HG02798 (cell line): Measurements from ENCODE around the gene DNAJC4.

Source experiments
- ATAC-seq: cut with Tn5 transposase; IDR thresholded peaks from one replicate; pipeline ENCODE4 v1.9.1; 2021; ENCODE audit warnings: mild to moderate bottlenecking; ENCODE audit not compliant: unreplicated experiment, poor library complexity

The DNAJC4 gene

DNA sequence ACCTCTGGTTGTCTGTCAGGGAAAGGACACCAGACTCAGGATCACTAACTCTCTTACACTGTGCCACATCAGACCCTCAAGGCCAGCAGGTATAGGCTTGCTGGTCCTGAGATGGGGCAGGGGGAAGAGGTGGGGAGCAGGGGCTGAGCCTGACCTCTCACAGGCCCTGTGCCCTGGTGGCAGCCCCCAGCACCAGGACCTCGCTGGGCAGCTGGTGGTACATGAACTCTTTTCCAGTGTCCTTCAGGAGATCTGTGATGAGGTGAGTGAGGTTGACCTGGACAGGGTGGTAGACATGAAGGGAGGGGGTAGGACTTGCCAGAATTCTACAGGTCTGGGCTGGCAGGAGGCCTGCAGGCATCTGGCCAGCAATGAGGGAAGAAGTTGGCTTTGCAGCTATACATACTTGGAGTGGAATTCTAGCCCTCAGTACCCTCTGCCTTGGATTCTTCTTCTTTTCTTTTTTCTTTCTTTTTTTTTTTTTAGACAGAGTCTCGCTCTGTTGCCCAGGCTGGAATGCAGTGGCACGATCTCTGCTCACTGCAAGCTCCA is 2.9 kb upstream of the DNAJC4 start:
- ATAC-seq = no peak

DNA sequence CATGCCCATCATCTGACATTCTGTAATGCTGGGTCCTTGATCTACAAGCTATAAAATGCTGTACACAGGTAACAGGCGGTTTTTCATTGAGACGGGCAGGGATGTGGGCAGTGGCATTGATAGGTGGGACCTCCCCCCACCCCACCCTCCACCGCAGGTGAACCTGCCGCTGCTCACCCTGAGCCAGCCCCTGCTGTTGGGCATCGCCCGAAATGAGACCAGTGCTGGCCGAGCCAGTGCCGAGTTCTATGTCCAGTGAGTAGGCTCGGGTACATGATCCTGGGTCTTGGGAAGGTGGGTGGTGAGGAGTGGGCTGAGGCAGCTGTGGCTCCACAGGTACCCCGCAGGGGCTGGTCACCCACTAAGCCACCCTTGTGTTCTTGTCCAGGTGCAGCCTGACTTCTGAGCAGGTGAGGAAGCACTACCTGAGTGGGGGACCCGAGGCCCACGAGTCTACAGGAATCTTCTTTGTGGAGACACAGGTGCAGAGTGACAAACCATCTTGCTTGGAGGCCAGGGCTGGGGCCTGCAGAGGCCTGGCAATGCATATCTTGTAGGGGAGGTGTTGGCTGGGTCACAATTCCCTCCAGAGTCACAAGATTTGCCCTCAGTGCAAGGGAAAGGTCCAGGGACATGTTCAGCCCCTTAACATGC is 1.1 kb upstream of the DNAJC4 start:
- ATAC-seq = no peak

DNA sequence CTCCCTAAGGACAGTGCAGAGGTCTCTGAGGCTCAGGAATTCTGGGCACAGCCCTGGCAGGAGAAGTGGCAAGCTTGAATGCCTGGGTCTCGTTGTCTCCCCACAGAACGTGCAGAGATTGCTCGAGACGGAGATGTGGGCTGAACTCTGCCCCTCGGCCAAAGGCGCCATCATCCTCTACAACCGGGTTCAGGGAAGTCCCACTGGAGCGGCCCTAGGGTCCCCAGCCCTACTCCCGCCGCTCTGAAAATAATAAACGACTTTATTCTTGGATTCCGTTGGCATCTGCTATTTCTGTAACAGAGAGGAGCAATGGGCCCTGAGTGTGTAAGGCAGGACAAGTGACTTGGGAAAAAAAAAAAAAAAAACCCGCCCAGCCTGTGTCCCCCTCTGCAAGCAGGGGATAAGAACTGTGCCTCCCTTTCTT is 591 bp upstream of the DNAJC4 start:
- no peak for ATAC-seq

- no peak for ATAC-seq
These were observed 627 bp downstream of the DNAJC4 start for GRCh38 chr11:64230985-64231365.

DNA sequence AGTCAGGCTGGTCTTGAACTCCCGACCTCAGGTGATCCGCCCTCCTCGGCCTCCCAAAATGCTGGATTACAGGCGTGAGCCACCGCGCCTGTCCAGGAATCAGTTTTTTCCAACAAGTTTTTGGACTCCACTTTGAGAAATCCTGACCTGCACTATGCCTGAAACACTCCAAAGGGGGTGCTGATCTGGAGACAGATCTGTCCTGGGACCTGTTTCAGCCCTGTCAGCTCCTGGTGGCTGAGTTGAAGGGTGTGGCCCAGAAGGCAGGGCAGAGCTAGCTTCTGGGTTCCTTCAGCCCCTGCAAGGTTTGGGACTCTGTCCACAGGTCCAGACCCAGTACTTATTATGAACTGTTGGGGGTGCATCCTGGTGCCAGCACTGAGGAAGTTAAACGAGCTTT is 1.2 kb downstream of the DNAJC4 start:
- no peak for ATAC-seq

GRCh38 chr11:64232182-64232966 is 2.0 kb downstream of the DNAJC4 start:
- no peak for ATAC-seq

DNA sequence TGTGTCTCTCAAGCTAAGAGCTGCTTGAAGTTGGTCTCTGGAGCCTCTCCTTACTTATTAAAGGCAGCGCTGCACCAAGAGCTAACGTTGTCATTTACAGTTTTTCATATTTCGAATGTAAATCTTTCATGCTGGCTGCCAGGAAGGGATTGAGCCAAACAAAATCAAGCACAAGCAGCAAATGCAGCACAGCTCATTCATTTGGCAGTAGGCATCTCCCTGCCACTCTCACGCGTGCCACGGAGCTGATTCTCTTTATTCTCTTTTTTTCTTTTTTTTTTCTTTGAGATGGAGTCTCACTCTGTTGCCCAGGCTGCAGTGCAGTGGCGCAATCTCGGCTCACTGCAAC is 2.6 kb downstream of the DNAJC4 start:
- no peak for ATAC-seq

DNA sequence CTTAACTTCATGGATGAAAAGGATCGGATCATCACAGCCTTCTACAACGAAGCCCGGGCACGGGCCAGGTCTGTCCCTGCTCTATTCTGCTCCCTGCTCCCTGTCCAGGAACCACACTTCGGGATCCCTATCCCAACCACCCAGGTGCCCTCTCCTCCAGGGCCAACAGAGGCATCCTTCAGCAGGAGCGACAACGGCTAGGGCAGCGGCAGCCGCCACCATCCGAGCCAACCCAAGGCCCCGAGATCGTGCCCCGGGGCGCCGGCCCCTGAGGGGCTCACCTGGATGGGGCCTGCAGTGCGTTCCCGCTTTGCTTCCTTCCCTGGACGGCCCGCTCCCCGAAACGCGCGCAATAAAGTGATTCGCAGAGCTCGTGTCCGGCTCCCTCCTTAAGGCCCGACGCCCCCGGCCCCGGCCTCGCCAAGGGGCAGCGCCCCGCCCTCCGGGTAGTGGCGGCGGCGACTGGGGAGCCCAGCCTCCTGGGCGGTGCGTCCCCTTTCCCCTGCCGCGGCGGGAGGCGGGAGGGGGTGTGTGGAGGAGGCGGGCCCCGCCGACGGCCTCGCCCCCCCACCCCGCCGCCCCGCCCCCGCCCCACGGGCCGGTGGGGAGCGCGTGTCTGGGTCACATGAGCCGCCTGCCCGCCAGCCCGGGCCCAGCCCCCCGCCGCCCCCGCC is 3.7 kb downstream of the DNAJC4 start, which contains the start of gene VEGFB:
TSS of gene VEGFB (plus strand) at position 672 of the 674 bp plus-strand sequence. CDS start 250 bp downstream, outside the sequence.
- peak; percentile 55 for ATAC-seq

- peak; percentile 30 for ATAC-seq
These were observed 4.5 kb downstream of the DNAJC4 start for GRCh38 chr11:64234647-64235379.

DNA sequence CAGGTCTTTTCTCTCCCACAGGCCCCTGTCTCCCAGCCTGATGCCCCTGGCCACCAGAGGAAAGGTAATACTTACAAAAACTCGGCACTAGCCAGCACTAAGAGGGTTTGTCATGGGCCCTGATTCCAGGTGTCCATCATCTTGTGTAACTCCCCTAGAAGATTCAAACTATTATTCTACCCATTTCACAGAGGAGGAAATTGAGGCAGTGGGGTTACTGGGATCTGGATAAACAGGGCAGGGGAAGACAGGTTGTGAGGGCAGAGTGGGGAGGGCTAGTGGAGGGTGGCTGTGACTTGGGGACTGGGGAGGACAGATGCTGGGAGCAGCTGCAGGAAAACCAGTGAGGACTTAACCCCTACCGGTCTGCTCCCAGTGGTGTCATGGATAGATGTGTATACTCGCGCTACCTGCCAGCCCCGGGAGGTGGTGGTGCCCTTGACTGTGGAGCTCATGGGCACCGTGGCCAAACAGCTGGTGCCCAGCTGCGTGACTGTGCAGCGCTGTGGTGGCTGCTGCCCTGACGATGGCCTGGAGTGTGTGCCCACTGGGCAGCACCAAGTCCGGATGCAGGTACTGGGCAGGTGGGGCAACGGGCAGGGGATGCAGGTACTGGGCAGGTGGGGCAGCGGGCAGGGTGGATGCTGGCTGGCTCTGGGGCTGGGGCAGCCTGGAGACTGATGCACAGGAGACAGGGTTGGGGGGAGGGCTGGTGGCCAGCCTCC is 5.3 kb downstream of the DNAJC4 start:
- ATAC-seq = no peak

DNA sequence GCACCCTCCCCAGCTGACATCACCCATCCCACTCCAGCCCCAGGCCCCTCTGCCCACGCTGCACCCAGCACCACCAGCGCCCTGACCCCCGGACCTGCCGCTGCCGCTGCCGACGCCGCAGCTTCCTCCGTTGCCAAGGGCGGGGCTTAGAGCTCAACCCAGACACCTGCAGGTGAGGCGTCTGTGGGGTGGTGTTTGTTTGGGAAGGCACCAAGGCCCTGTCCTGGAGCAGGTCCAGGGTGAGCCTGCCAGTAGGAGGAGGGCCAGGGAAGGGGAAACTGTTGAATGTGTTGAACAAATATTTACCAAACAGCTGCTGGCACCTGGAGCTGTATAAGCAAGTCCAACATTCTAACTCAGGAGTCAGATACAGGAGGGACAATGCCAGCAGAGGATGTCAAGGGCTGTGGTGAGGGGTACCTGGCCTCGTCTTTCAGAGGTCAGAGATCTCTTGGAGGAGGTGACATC is 7.2 kb downstream of the DNAJC4 start:
- no peak for ATAC-seq

- ATAC-seq = no peak
These were observed 7.7 kb downstream of the DNAJC4 start for GRCh38 chr11:64238076-64238475.

- no peak for ATAC-seq
These were observed 8.7 kb downstream of the DNAJC4 start for GRCh38 chr11:64238999-64239398.

GRCh38 chr11:64239662-64240434 is 9.5 kb downstream of the DNAJC4 start:
- ATAC-seq = no peak

DNA sequence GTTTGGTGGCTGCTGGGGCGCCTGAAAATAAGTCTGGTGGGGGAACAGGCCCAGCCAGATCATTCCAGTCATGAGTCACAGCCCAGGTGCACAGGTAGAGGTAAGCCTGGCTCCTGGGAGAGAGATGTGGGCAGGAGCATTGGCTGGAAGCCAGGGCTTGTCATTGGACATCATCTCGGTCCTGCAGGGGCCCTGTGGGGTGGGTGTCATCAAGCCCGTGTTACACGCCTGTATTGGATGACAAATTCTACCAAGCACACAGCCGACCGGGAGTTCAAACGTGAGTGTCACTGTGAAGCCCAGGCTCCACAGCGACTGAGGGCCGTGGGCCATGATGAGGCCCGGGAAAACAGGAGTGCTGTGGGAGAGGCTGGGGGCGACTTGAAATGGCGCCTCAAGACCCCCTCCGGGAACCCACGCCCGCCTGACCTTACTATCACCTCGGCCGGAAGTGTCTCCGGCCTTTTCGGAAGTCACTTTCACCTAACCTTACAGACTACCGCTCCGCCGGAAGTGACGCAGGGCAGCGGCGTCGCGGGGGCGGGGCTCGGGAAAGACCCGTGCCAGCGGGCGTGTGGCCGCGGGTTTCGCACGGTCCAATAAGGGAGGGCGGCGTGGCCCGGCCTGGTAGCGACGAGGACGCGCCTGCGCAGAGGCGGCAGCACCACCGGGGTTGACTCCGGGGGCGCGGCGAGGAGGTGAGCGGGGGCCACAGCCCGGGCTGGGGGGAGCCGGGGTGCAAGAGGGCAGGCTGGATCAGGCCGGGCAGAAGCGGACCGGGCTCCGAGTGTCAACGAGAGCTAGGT is 10.3 kb downstream of the DNAJC4 start, which contains the start of gene FKBP2:
TSS of gene FKBP2 (plus strand) at position 661 of the 806 bp plus-strand sequence. CDS start 1,293 bp downstream, outside the sequence.
- peak; percentile 65 for ATAC-seq

- peak; percentile 79 for ATAC-seq
These were observed 10.8 kb downstream of the DNAJC4 start for GRCh38 chr11:64241241-64241490.

DNA sequence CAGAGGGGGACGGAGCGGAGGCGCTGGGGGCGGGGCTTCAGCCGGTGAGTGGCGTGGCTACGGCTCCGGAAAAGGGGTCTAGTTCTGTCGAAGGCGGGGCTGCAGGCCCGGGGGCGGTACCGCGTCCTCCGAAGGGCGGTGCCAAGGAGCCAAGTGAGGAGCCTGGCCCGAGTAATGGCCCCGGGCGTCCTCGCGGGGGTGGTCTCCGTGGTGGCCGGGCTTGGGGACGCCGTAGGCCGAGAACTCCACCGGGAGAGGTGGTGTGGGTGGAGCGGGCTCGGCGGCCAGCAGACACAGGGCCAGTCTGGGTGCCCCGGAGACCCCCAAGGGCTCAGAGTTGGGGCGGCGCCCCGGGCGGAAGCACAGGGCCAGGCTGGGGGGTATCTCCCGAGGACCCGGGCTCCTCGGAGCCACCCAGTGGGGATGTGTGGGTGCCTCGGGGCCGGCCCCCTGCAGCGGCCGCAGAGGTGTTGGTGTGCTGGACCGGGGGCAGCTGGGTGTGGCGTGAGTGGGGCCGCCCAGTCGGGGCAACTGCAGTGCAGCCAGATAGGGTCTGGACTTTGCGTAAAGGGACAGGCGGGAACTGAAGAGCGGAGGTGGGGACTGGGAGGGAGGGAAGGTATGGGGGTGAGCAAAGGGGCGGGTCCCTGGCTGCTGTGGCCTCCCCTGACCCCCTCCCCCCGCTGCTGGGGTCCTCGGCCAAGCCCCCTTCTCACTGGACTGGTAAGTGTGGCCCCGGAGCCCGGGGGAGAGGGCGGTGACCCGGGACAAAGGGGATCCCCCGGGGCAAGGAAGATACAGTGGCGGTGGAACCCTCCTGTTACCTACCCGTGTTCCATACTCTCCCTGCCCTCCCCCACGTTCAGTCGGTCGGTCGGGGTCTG is 11.4 kb downstream of the DNAJC4 start:
- no peak for ATAC-seq
